ENCODE results near the gene FRMPD4. TPM values are rescaled to one million over a fixed set of nuclear protein-coding genes. Genes with fewer than 3 reads are reported as not detected.

Gene FRMPD4
- total and polyA plus RNA-seq, 2 of the 13 experiments (the other 11 are each of a cell fraction or from before 2014, with no cell fraction given): not detected

GRCh38 chrX:12681047-12681446 is 542.8 kb downstream of the FRMPD4 start (continued):
- TF ChIP-seq, protein P1, sequence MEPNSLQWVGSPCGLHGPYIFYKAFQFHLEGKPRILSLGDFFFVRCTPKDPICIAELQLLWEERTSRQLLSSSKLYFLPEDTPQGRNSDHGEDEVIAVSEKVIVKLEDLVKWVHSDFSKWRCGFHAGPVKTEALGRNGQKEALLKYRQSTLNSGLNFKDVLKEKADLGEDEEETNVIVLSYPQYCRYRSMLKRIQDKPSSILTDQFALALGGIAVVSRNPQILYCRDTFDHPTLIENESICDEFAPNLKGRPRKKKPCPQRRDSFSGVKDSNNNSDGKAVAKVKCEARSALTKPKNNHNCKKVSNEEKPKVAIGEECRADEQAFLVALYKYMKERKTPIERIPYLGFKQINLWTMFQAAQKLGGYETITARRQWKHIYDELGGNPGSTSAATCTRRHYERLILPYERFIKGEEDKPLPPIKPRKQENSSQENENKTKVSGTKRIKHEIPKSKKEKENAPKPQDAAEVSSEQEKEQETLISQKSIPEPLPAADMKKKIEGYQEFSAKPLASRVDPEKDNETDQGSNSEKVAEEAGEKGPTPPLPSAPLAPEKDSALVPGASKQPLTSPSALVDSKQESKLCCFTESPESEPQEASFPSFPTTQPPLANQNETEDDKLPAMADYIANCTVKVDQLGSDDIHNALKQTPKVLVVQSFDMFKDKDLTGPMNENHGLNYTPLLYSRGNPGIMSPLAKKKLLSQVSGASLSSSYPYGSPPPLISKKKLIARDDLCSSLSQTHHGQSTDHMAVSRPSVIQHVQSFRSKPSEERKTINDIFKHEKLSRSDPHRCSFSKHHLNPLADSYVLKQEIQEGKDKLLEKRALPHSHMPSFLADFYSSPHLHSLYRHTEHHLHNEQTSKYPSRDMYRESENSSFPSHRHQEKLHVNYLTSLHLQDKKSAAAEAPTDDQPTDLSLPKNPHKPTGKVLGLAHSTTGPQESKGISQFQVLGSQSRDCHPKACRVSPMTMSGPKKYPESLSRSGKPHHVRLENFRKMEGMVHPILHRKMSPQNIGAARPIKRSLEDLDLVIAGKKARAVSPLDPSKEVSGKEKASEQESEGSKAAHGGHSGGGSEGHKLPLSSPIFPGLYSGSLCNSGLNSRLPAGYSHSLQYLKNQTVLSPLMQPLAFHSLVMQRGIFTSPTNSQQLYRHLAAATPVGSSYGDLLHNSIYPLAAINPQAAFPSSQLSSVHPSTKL (CRISPR knock-in tag; IDR thresholded peaks at IDR 0.05): no peak
- TF ChIP-seq ZBTB8A (CRISPR knock-in tag; IDR thresholded peaks at IDR 0.05; ENCODE audit: borderline replicate concordance, low read depth) (no peak), ZNF124 (CRISPR knock-in tag; IDR thresholded peaks at IDR 0.05) (no peak)

GRCh38 chrX:12685541-12685940 is 547.3 kb downstream of the FRMPD4 start:
- Histone ChIP-seq H3K27ac (ENCODE audit: extremely low read length, insufficient read depth, low read length) (no peak overlapping the region), H3K4me1 (ENCODE audit: insufficient read depth, low read length) (no peaks in the 10 kb centered on the region), H3K4me3 (replicated peaks in 1 of 3; ENCODE audit: insufficient read depth in 1 of 3, low read depth in 2 of 3, low read length in 3 of 3) (no peak overlapping the region), H3K4me2 (ENCODE audit: low read depth, low read length) (no peak overlapping the region), H2AFZ (ENCODE audit: low read length) (no peak overlapping the region), H4K20me1 (ENCODE audit: insufficient read depth, low read length) (no peaks in the 10 kb centered on the region), H3K79me2 (ENCODE audit: insufficient read depth, low read length) (no peaks in the 10 kb centered on the region), H3K27me3 (ENCODE audit: control insufficient read depth in 1 of 2, insufficient read depth in 2 of 2, low read length in 2 of 2) (no peaks in the 10 kb centered on the region), H3K36me3 (replicated peaks in 1 of 2; ENCODE audit: control insufficient read depth in 1 of 2, insufficient read depth in 2 of 2, low read length in 2 of 2) (no peaks in the 10 kb centered on the region), H3K9me3 (ENCODE audit: low read length) (no peaks in the 10 kb centered on the region), H3K9ac (ENCODE audit: insufficient read depth, low read depth, low read length) (no peak overlapping the region)
- no TSS peak for BruUV-seq (replicated peaks)
- intact Hi-C loops (cut with micrococcal nuclease; ENCODE audit: unreplicated experiment): no loop called here
- ATAC-seq (no peak), DNase-seq (ENCODE audit: low spot score) (no peak), FAIRE-seq (no peak)
- CTCF ChIA-PET (ENCODE audit: low intra/inter-chr PET ratio, low total read pairs): no interaction called here
- POLR2A ChIA-PET: no interaction called here
- WGBS (ENCODE audit: low lambda C conversion rate): 0% methylated on average over 2 of the region's 2 CpGs
- in situ Hi-C loops (cut with HindIII; ENCODE audit: extremely low pct_ligation_motif_present, low pct_unique_long_range_greater_than_20kb): no loop called here
- TF ChIP-seq NR2C2 (CRISPR knock-in tag; IDR thresholded peaks at IDR 0.05; ENCODE audit: borderline replicate concordance) (no peak), NFKB2 (CRISPR knock-in tag; IDR thresholded peaks at IDR 0.05; ENCODE audit: borderline replicate concordance) (no peak), ZKSCAN8 (CRISPR knock-in tag; IDR thresholded peaks at IDR 0.05; ENCODE audit: borderline replicate concordance) (no peak), PRPF4 (IDR thresholded peaks at IDR 0.05; ENCODE audit: low read depth, low read length, poor library complexity, severe bottlenecking) (no peak), ZNF10 (CRISPR knock-in tag; IDR thresholded peaks at IDR 0.05; ENCODE audit: borderline replicate concordance, low read depth) (no peak), SNRNP70 (IDR thresholded peaks at IDR 0.05; ENCODE audit: low read depth, low read length) (no peak), ZBTB7B (CRISPR knock-in tag; IDR thresholded peaks at IDR 0.05) (no peak), ZNF639 (CRISPR knock-in tag; conservative IDR thresholded peaks at IDR 0.05) (no peak)
- TF ChIP-seq, protein P2, sequence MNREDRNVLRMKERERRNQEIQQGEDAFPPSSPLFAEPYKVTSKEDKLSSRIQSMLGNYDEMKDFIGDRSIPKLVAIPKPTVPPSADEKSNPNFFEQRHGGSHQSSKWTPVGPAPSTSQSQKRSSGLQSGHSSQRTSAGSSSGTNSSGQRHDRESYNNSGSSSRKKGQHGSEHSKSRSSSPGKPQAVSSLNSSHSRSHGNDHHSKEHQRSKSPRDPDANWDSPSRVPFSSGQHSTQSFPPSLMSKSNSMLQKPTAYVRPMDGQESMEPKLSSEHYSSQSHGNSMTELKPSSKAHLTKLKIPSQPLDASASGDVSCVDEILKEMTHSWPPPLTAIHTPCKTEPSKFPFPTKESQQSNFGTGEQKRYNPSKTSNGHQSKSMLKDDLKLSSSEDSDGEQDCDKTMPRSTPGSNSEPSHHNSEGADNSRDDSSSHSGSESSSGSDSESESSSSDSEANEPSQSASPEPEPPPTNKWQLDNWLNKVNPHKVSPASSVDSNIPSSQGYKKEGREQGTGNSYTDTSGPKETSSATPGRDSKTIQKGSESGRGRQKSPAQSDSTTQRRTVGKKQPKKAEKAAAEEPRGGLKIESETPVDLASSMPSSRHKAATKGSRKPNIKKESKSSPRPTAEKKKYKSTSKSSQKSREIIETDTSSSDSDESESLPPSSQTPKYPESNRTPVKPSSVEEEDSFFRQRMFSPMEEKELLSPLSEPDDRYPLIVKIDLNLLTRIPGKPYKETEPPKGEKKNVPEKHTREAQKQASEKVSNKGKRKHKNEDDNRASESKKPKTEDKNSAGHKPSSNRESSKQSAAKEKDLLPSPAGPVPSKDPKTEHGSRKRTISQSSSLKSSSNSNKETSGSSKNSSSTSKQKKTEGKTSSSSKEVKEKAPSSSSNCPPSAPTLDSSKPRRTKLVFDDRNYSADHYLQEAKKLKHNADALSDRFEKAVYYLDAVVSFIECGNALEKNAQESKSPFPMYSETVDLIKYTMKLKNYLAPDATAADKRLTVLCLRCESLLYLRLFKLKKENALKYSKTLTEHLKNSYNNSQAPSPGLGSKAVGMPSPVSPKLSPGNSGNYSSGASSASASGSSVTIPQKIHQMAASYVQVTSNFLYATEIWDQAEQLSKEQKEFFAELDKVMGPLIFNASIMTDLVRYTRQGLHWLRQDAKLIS (CRISPR knock-in tag; IDR thresholded peaks at IDR 0.05): no peak

All from HepG2 (cell line).